Measurements from ENCODE around the gene DYNC1LI2. TPM values are rescaled to one million over a fixed set of nuclear protein-coding genes. Genes with fewer than 3 reads are reported as not detected.

The DYNC1LI2 gene
- total and polyA plus RNA-seq, 9 of the 15 experiments (the other 6 are each of a cell fraction or from before 2014, with no cell fraction given), result 5.1 to 48.9 (median 38.2) TPM

GRCh38 chr16:66751303-66751991 lies at the start of gene DYNC1LI2 (continued):
- TF ChIP-seq BHLHE40 (IDR thresholded peaks at IDR 0.05; ENCODE audit: low read length), result peak; percentile 25; the same call in 1 of the 2 replicates
- TF ChIP-seq ZHX1 (conservative IDR thresholded peaks at IDR 0.05; ENCODE audit: low read length), result 0 out of 2 replicates have a peak, but pooled peaks have one; percentile 56
- peak; percentile 80; the same call in 1 of the 2 replicates for TF ChIP-seq ERF (CRISPR knock-in tag; IDR thresholded peaks at IDR 0.05)
- no peak for TF ChIP-seq KDM2B (CRISPR knock-in tag; IDR thresholded peaks at IDR 0.05)
- TF ChIP-seq TBL1XR1 (IDR thresholded peaks at IDR 0.05; ENCODE audit: low read length in 2 of 2), result peak; percentile 38 to 85; a peak in 3 of 4 replicates
- peak; percentile 10; the same call in 1 of the 2 replicates for TF ChIP-seq NFIC (IDR thresholded peaks at IDR 0.05)
- TF ChIP-seq HMGXB4 (CRISPR knock-in tag; IDR thresholded peaks at IDR 0.05), result peak; percentile 96; the same call in 1 of the 2 replicates
- TF ChIP-seq ARID3A (IDR thresholded peaks at IDR 0.05; ENCODE audit: borderline replicate concordance, low read depth, low read length), result no peak
- TF ChIP-seq ZKSCAN3 (CRISPR knock-in tag; IDR thresholded peaks at IDR 0.05), result no peak
- no peak for TF ChIP-seq TEAD4 (IDR thresholded peaks at IDR 0.05; ENCODE audit: low read length)
- no peak for TF ChIP-seq TEAD4 (CRISPR knock-in tag; IDR thresholded peaks at IDR 0.05; ENCODE audit: borderline replicate concordance)
- peak; percentile 21; the same call in 1 of the 2 replicates for TF ChIP-seq POLR2H (tag; IDR thresholded peaks at IDR 0.05; ENCODE audit: low read depth)
- TF ChIP-seq RBM25 (IDR thresholded peaks at IDR 0.05; ENCODE audit: low read depth, low read length, severe bottlenecking), result peak; percentile 7
- peak; percentile 90 for TF ChIP-seq RBBP5 (IDR thresholded peaks at IDR 0.05; ENCODE audit: borderline replicate concordance, insufficient read depth, low read length, poor library complexity, severe bottlenecking)
- TF ChIP-seq CTCF (IDR thresholded peaks at IDR 0.05 in 2 of 3, conservative IDR thresholded peaks at IDR 0.05 in 1 of 3; ENCODE audit: insufficient read depth in 2 of 3, low read depth in 1 of 3, low read length in 3 of 3), result peak; percentile 70 to 89 (median 80)
- TF ChIP-seq YY1 (IDR thresholded peaks at IDR 0.05; ENCODE audit: borderline replicate concordance in 1 of 3, control insufficient read depth in 1 of 3, extremely low read depth in 1 of 3, insufficient read depth in 3 of 3, insufficient read length in 1 of 3, insufficient replicate concordance in 2 of 3, low read depth in 1 of 3, low read length in 2 of 3), result peak; percentile 83 to 95 (median 92)

Data from K562 (cell line).